ENCODE data around the gene PCK2. TPM values are rescaled to one million over a fixed set of nuclear protein-coding genes. Genes with fewer than 3 reads are reported as not detected.

Gene PCK2
- total and polyA plus RNA-seq, 3 donors from 2014 or later, result 20.7 to 43.6 (median 30.6) TPM

GRCh38 chr14:24065408-24065807, 28.7 kb upstream of the PCK2 start:
- DNase-seq, result no peak
- TF ChIP-seq CTCF (IDR thresholded peaks at IDR 0.05), result no peak
- TF ChIP-seq POLR2A (IDR thresholded peaks at IDR 0.05), result no peak
- WGBS, 2 donors, result 74 to 94% methylated on average over 4 to 8 of the region's 8 CpGs
- Histone ChIP-seq H3K9me3 (no peaks in the 10 kb centered on the region), H3K27me3 (no peaks in the 10 kb centered on the region), H3K4me3 (no peak overlapping the region), H3K4me1 (no peaks in the 10 kb centered on the region), H3K36me3 (ENCODE audit: low read depth, missing control alignments) (no peaks in the 10 kb centered on the region), H3K27ac (no peak overlapping the region)
- intact Hi-C loops (cut with DNase I; ENCODE audit: low total_unique reads), result no loop called here

GRCh38 chr14:24066496-24067132, 27.5 kb upstream of the PCK2 start:
- no peaks in the 10 kb centered on the region for H3K36me3 ChIP-seq (ENCODE audit: low read depth, missing control alignments)
- no peaks in the 10 kb centered on the region for H3K9me3 ChIP-seq
- no peak for DNase-seq
- TF ChIP-seq POLR2A (IDR thresholded peaks at IDR 0.05) (no peak), CTCF (IDR thresholded peaks at IDR 0.05) (no peak)
- intact Hi-C loops (cut with DNase I; ENCODE audit: low total_unique reads), result no loop called here
- 92 to 95% methylated on average over 8 of the region's 8 CpGs for WGBS, 2 donors
- no peak overlapping the region for H3K27ac ChIP-seq
- H3K4me3 ChIP-seq, result no peak overlapping the region
- no peaks in the 10 kb centered on the region for H3K27me3 ChIP-seq
- no peaks in the 10 kb centered on the region for H3K4me1 ChIP-seq

GRCh38 chr14:24067133-24068082, 26.7 kb upstream of the PCK2 start:
- Histone ChIP-seq H3K9me3 (no peaks in the 10 kb centered on the region), H3K4me3 (no peak overlapping the region), H3K27ac (no peak overlapping the region), H3K36me3 (ENCODE audit: low read depth, missing control alignments) (no peaks in the 10 kb centered on the region), H3K4me1 (no peaks in the 10 kb centered on the region), H3K27me3 (no peaks in the 10 kb centered on the region)
- no peak for TF ChIP-seq POLR2A (IDR thresholded peaks at IDR 0.05)
- no peak for TF ChIP-seq CTCF (IDR thresholded peaks at IDR 0.05)
- no peak for DNase-seq
- intact Hi-C loops (cut with DNase I; ENCODE audit: low total_unique reads), result no loop called here
- 91 to 94% methylated on average over 12 of the region's 12 CpGs for WGBS, 2 donors

GRCh38 chr14:24068711-24069410, 25.2 kb upstream of the PCK2 start:
- H3K27ac ChIP-seq, result no peak overlapping the region
- DNase-seq, result no peak
- no peaks in the 10 kb centered on the region for H3K36me3 ChIP-seq (ENCODE audit: low read depth, missing control alignments)
- no peaks in the 10 kb centered on the region for H3K4me1 ChIP-seq
- intact Hi-C loops (cut with DNase I; ENCODE audit: low total_unique reads), result no loop called here
- TF ChIP-seq CTCF (IDR thresholded peaks at IDR 0.05), result no peak
- TF ChIP-seq POLR2A (IDR thresholded peaks at IDR 0.05), result no peak
- no peaks in the 10 kb centered on the region for H3K9me3 ChIP-seq
- no peak overlapping the region for H3K4me3 ChIP-seq
- 80 to 91% methylated on average over 1 to 10 of the region's 10 CpGs for WGBS, 2 donors
- no peaks in the 10 kb centered on the region for H3K27me3 ChIP-seq

All from testis (tissue), 3 donors.